ENCODE results near the gene NFYA. TPM values are rescaled to one million over a fixed set of nuclear protein-coding genes. Genes with fewer than 3 reads are reported as not detected.

The NFYA gene
- total and polyA plus RNA-seq, 3 experiments from 2014 or later = 26.3 to 34.9 (median 34.5) TPM

- Histone ChIP-seq H3K27me3 (ENCODE audit: insufficient read depth, low read length, poor library complexity, severe bottlenecking) (no peaks in the 10 kb centered on the region), H3K4me3 (ENCODE audit: low read length) (no peak overlapping the region), H3K9me3 (ENCODE audit: low read length) (no peaks in the 10 kb centered on the region), H3K36me3 (ENCODE audit: insufficient read depth, low read length) (peaks cover 68% of the 10 kb centered on the region), H3K4me1 (ENCODE audit: insufficient read depth, low read length) (no peaks in the 10 kb centered on the region), H3K27ac (ENCODE audit: low read depth, low read length) (no peak overlapping the region)
- Mint-ChIP-seq H3K4me3 (no peak overlapping the region), H3K4me1 (peaks cover 4 to 5% (median 4%) of the 10 kb centered on the region in 3 donors), H3K27me3 (no peaks in the 10 kb centered on the region), H3K9me3 (no peaks in the 10 kb centered on the region), H3K36me3 (peaks cover 11 to 90% (median 29%) of the 10 kb centered on the region in 3 donors), H3K27ac (peak overlapping the region in 3 of 8 donors; percentile 17 to 79 (median 38))
- DNase-seq = no peak
- CTCF ChIA-PET = interaction anchor here (1.3 to 1.5 kb wide), 2 partner anchors 9 to 19 kb away, joined by 3 read pairs; partner anchors contain the start of genes NFYA and OARD1
- POLR2A ChIA-PET = no interaction called here
Measured at GRCh38 chr6:41090841-41091761, 18.3 kb downstream of the NFYA start.

GRCh38 chr6:41092421-41093140 is 19.8 kb downstream of the NFYA start:
- DNase-seq = no peak
- Histone ChIP-seq H3K4me3 (ENCODE audit: low read length) (no peak overlapping the region), H3K27me3 (ENCODE audit: insufficient read depth, low read length, poor library complexity, severe bottlenecking) (no peaks in the 10 kb centered on the region), H3K27ac (ENCODE audit: low read depth, low read length) (no peak overlapping the region), H3K4me1 (ENCODE audit: insufficient read depth, low read length) (no peaks in the 10 kb centered on the region), H3K9me3 (ENCODE audit: low read length) (no peaks in the 10 kb centered on the region), H3K36me3 (ENCODE audit: insufficient read depth, low read length) (peaks cover 77% of the 10 kb centered on the region)
- POLR2A ChIA-PET = no interaction called here
- Mint-ChIP-seq H3K36me3 (peaks cover 11 to 92% (median 33%) of the 10 kb centered on the region in 3 donors), H3K9me3 (no peaks in the 10 kb centered on the region), H3K4me3 (no peak overlapping the region), H3K4me1 (peaks cover 0 to 4% (median 3%) of the 10 kb centered on the region in 3 donors), H3K27ac (peak overlapping the region in 1 of 8 donors; percentile 78), H3K27me3 (no peaks in the 10 kb centered on the region)
- CTCF ChIA-PET = interaction anchor here (1.0 to 1.5 kb wide), 3 partner anchors 10 to 213 kb away, joined by 3 read pairs; partner anchors contain the start of genes NFYA and OARD1

- no peaks in the 10 kb centered on the region for H3K27me3 ChIP-seq (ENCODE audit: insufficient read depth, low read length, poor library complexity, severe bottlenecking)
- peaks cover 3 to 10% (median 4%) of the 10 kb centered on the region in 3 donors for H3K4me1 Mint-ChIP-seq
- ChIA-PET POLR2A (no interaction called here), CTCF (no interaction called here)
- H3K36me3 ChIP-seq (ENCODE audit: insufficient read depth, low read length) = peaks cover 85% of the 10 kb centered on the region
- no peak for DNase-seq
- H3K36me3 Mint-ChIP-seq = peaks cover 11 to 95% (median 36%) of the 10 kb centered on the region in 3 donors
- no peaks in the 10 kb centered on the region for H3K9me3 ChIP-seq (ENCODE audit: low read length)
- H3K4me3 ChIP-seq (ENCODE audit: low read length) = no peak overlapping the region
- H3K4me3 Mint-ChIP-seq = no peak overlapping the region
- no peaks in the 10 kb centered on the region for H3K27me3 Mint-ChIP-seq
- H3K27ac Mint-ChIP-seq = no peak overlapping the region
- no peak overlapping the region for H3K27ac ChIP-seq (ENCODE audit: low read depth, low read length)
- H3K9me3 Mint-ChIP-seq = no peaks in the 10 kb centered on the region
- H3K4me1 ChIP-seq (ENCODE audit: insufficient read depth, low read length) = no peaks in the 10 kb centered on the region
Measured at GRCh38 chr6:41093729-41094128, 21.0 kb downstream of the NFYA start.

- Histone ChIP-seq H3K27me3 (ENCODE audit: insufficient read depth, low read length, poor library complexity, severe bottlenecking) (no peaks in the 10 kb centered on the region), H3K4me3 (ENCODE audit: low read length) (no peak overlapping the region), H3K27ac (ENCODE audit: low read depth, low read length) (no peak overlapping the region), H3K4me1 (ENCODE audit: insufficient read depth, low read length) (no peaks in the 10 kb centered on the region), H3K9me3 (ENCODE audit: low read length) (no peaks in the 10 kb centered on the region), H3K36me3 (ENCODE audit: insufficient read depth, low read length) (peaks cover 69% of the 10 kb centered on the region)
- Mint-ChIP-seq H3K4me1 (peaks cover 7 to 11% (median 9%) of the 10 kb centered on the region in 3 donors), H3K9me3 (no peaks in the 10 kb centered on the region), H3K36me3 (peaks cover 15 to 89% (median 33%) of the 10 kb centered on the region in 3 donors), H3K27ac (no peak overlapping the region), H3K4me3 (no peak overlapping the region), H3K27me3 (no peaks in the 10 kb centered on the region)
- ChIA-PET POLR2A (no interaction called here), CTCF (interaction anchor here (0.6 kb wide), 1 partner anchor 36 kb away, joined by 4 read pairs; no protein-coding TSS in a partner anchor)
- DNase-seq = no peak
Measured at GRCh38 chr6:41097467-41098090, 24.8 kb downstream of the NFYA start.

- Histone ChIP-seq H3K27me3 (ENCODE audit: insufficient read depth, low read length, poor library complexity, severe bottlenecking) (no peaks in the 10 kb centered on the region), H3K4me3 (ENCODE audit: low read length) (no peak overlapping the region), H3K4me1 (ENCODE audit: insufficient read depth, low read length) (no peaks in the 10 kb centered on the region), H3K9me3 (ENCODE audit: low read length) (no peaks in the 10 kb centered on the region), H3K36me3 (ENCODE audit: insufficient read depth, low read length) (peaks cover 61% of the 10 kb centered on the region), H3K27ac (ENCODE audit: low read depth, low read length) (no peak overlapping the region)
- H3K4me3 Mint-ChIP-seq = no peak overlapping the region
- POLR2A ChIA-PET = no interaction called here
- CTCF ChIA-PET = no interaction called here
- no peak for DNase-seq
- no peaks in the 10 kb centered on the region for H3K9me3 Mint-ChIP-seq
- H3K27me3 Mint-ChIP-seq = no peaks in the 10 kb centered on the region
- peak overlapping the region in 2 of 8 donors; percentile 12 to 23 for H3K27ac Mint-ChIP-seq
- H3K4me1 Mint-ChIP-seq = peaks cover 7 to 11% (median 9%) of the 10 kb centered on the region in 3 donors
- H3K36me3 Mint-ChIP-seq = peaks cover 15 to 81% (median 33%) of the 10 kb centered on the region in 3 donors
Measured at GRCh38 chr6:41098366-41098765, 25.6 kb downstream of the NFYA start.

- H3K4me3 ChIP-seq (ENCODE audit: low read length) = no peak overlapping the region
- no peak overlapping the region for H3K27ac ChIP-seq (ENCODE audit: low read depth, low read length)
- ChIA-PET POLR2A (no interaction called here), CTCF (no interaction called here)
- DNase-seq = peak in 1 of 5 donors; percentile 46
- Mint-ChIP-seq H3K9me3 (no peaks in the 10 kb centered on the region), H3K27me3 (no peaks in the 10 kb centered on the region), H3K4me1 (peaks cover 4 to 11% (median 9%) of the 10 kb centered on the region in 3 donors), H3K4me3 (peak overlapping the region in 2 of 7 donors; percentile 12 to 44), H3K27ac (peak overlapping the region in 1 of 8 donors; percentile 28), H3K36me3 (peaks cover 7 to 56% (median 25%) of the 10 kb centered on the region in 3 donors)
- peaks cover 37% of the 10 kb centered on the region for H3K36me3 ChIP-seq (ENCODE audit: insufficient read depth, low read length)
- H3K27me3 ChIP-seq (ENCODE audit: insufficient read depth, low read length, poor library complexity, severe bottlenecking) = no peaks in the 10 kb centered on the region
- no peaks in the 10 kb centered on the region for H3K9me3 ChIP-seq (ENCODE audit: low read length)
- H3K4me1 ChIP-seq (ENCODE audit: insufficient read depth, low read length) = no peaks in the 10 kb centered on the region
Measured at GRCh38 chr6:41100871-41101287, 28.1 kb downstream of the NFYA start.

- Mint-ChIP-seq H3K36me3 (peaks cover 5 to 33% (median 13%) of the 10 kb centered on the region in 3 donors), H3K4me1 (peaks cover 4 to 5% (median 5%) of the 10 kb centered on the region in 3 donors), H3K27ac (no peak overlapping the region), H3K4me3 (no peak overlapping the region), H3K27me3 (no peaks in the 10 kb centered on the region), H3K9me3 (no peaks in the 10 kb centered on the region)
- Histone ChIP-seq H3K4me1 (ENCODE audit: insufficient read depth, low read length) (no peaks in the 10 kb centered on the region), H3K27me3 (ENCODE audit: insufficient read depth, low read length, poor library complexity, severe bottlenecking) (no peaks in the 10 kb centered on the region), H3K4me3 (ENCODE audit: low read length) (no peak overlapping the region), H3K27ac (ENCODE audit: low read depth, low read length) (no peak overlapping the region), H3K9me3 (ENCODE audit: low read length) (no peaks in the 10 kb centered on the region), H3K36me3 (ENCODE audit: insufficient read depth, low read length) (peaks cover 9% of the 10 kb centered on the region)
- POLR2A ChIA-PET = no interaction called here
- DNase-seq = no peak
- CTCF ChIA-PET = no interaction called here
Measured at GRCh38 chr6:41103847-41104246, 31.1 kb downstream of the NFYA start.

Measured in CD8-positive, alpha-beta memory T cell (primary cell).